GM23248 (cell line): ENCODE data around the gene TNRC6B.
"Not testable (repeated sequence)": the region's sequence is repeated elsewhere in the genome, so short reads cannot be mapped to it uniquely, and the experiment has no call there.

Experiments
- EZH2 ChIP-seq: fragments of 200-600 bp; sonication (generic); IDR thresholded peaks from 2 replicates; pipeline ENCODE4 v1.6.1; 2018; ENCODE audit warnings: antibody characterized with exemption, mild to moderate bottlenecking; ENCODE audit not compliant: insufficient read depth, poor library complexity, severe bottlenecking
- EZH2phosphoT487 ChIP-seq: fragments of 200-600 bp; sonication (generic); IDR thresholded peaks from 2 replicates; pipeline ENCODE4 v1.6.1; 2018; ENCODE audit warnings: antibody characterized with exemption, moderate library complexity, mild to moderate bottlenecking, low read depth; ENCODE audit not compliant: insufficient read depth

- TF ChIP-seq EZH2, EZH2phosphoT487: not testable (repeated sequence)
These were observed 45.3 kb downstream of the TNRC6B start for GRCh38 chr22:40222979-40223378.
